Uterus (tissue), 2 donors: ENCODE measurements around the gene ARMH4.

Experiments
- CTCF ChIP-seq, 4 experiments: fragments of 200-600 bp in 2 of 4; fragments of 450-650 bp in 2 of 4; sonication (generic) in 2 of 4; IDR thresholded peaks; one replicate each; pipeline ENCODE4 v1.5.1; 2016 to 2019; ENCODE audit warnings: antibody characterized with exemption in 4 of 4, mild to moderate bottlenecking in 2 of 4, moderate library complexity in 1 of 4
- POLR2A ChIP-seq, 2 donors: fragments of 450-650 bp; IDR thresholded peaks; one replicate each; pipeline ENCODE4 v1.6.1; 2016; ENCODE audit warnings: antibody characterized with exemption in 2 of 2, mild to moderate bottlenecking in 1 of 2, moderate library complexity in 1 of 2

- TF ChIP-seq CTCF (IDR thresholded peaks at IDR 0.05): peak in 2 of 4 experiments; percentile 5 to 20
- TF ChIP-seq POLR2A (IDR thresholded peaks at IDR 0.05): no peak
These were observed 189.5 kb downstream of the ARMH4 start for GRCh38 chr14:57962325-57963035.
